ACC112 (cell line): ENCODE results near the gene RBPMS2.

Experiments used
- H2AFZ ChIP-seq: fragments of 200-600 bp; sonication (generic); one replicate; pipeline ENCODE4 v1.6.0; 2017; ENCODE audit warnings: antibody characterized with exemption, low read length; ENCODE audit not compliant: unreplicated experiment
- H3K27ac ChIP-seq: fragments of 200-600 bp; sonication (generic); 2 replicates; pipeline ENCODE4 v1.5.1; 2014; ENCODE audit warnings: low read depth, mild to moderate bottlenecking, antibody characterized with exemption, low read length, moderate library complexity
- H3K27me3 ChIP-seq: fragments of 200-600 bp; sonication (generic); 2 replicates; pipeline ENCODE4 v1.6.1; 2014; ENCODE audit warnings: mild to moderate bottlenecking, antibody characterized with exemption, low read length, moderate library complexity, mixed read lengths; ENCODE audit not compliant: insufficient read depth
- H3K36me3 ChIP-seq: fragments of 200-600 bp; sonication (generic); 2 replicates; pipeline ENCODE4 v1.6.1; 2016; ENCODE audit warnings: mild to moderate bottlenecking, antibody characterized with exemption, low read length, moderate library complexity, mixed read lengths; ENCODE audit not compliant: insufficient read depth
- H3K4me1 ChIP-seq: fragments of 200-600 bp; sonication (generic); one replicate; pipeline ENCODE4 v1.6.1; 2016; ENCODE audit warnings: low read length, mixed read lengths; ENCODE audit not compliant: insufficient read depth, unreplicated experiment, control insufficient read depth
- H3K4me3 ChIP-seq: fragments of 200-600 bp; sonication (generic); 2 replicates; pipeline ENCODE4 v1.5.1; 2014; ENCODE audit warnings: mild to moderate bottlenecking, low read depth, low read length
- H3K79me2 ChIP-seq: fragments of 200-600 bp; sonication (generic); one replicate; pipeline ENCODE4 v1.6.0; 2016; ENCODE audit warnings: low read length; ENCODE audit not compliant: control insufficient read depth, unreplicated experiment, insufficient read depth

RBPMS2 gene

DNA sequence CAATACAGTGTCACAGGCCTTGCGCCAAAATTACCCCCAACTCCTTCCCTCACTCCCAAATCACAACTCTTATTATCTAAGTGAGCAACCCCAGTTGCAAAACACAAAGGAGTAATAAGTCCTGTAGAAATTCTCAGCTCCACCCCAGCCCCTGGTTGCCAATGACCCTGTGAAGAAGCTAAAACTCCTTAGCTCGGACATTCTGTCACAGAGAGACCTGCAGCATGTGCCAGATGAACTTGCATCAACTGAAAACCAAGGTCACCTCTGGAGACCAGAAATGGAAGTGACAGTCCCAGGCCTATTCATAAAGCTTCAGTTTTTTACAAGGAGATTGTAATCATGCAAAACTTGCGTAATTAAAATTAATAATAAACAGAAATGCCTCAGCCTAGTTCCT lies 55.2 kb downstream of the RBPMS2 start:
- Histone ChIP-seq H3K4me3 (no peak overlapping the region), H3K27me3 (no peaks in the 10 kb centered on the region), H3K27ac (no peak overlapping the region), H2AFZ (no peak overlapping the region), H3K79me2 (no peaks in the 10 kb centered on the region), H3K36me3 (no peaks in the 10 kb centered on the region), H3K4me1 (no peaks in the 10 kb centered on the region)

DNA sequence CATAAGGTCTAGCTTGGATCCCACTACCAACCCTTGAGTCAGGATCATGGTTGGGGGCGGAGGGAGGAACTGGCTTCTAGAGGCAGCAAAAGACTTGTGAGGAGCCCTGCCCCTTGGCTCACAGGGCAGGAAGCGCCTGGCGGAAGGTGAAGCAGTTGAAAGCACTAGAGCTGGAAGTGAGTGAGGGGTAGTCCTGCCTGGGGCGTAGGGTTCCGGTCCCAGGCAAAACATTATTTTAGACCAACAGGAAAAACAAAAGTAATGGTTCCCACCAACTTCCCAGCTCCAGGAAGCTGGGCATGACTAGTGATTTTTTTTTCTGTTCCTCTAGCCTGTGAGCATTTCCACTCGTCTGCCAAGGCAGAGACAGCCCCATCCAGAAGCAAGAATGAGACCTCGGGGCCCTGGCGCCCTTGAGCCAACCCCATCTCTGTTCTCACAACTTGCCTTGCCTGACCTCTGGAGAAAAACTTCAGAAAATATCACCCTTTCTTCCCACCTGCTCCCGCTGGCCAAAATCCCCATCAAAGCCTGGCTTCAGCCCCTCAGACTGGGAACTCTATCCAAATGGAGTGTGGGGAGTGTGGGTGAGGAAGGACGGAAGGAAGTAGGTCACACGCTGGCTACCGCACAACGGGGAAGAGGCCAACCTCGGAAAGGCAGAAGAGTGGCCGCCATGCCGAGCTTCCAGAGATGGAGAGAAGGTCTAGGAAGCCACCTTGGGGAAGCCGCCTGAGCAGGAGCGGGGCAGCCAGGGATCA lies 57.5 kb downstream of the RBPMS2 start:
- Histone ChIP-seq H3K4me3 (no peak overlapping the region), H3K79me2 (no peaks in the 10 kb centered on the region), H2AFZ (no peak overlapping the region), H3K27me3 (no peaks in the 10 kb centered on the region), H3K36me3 (no peaks in the 10 kb centered on the region), H3K4me1 (no peaks in the 10 kb centered on the region), H3K27ac (no peak overlapping the region)

DNA sequence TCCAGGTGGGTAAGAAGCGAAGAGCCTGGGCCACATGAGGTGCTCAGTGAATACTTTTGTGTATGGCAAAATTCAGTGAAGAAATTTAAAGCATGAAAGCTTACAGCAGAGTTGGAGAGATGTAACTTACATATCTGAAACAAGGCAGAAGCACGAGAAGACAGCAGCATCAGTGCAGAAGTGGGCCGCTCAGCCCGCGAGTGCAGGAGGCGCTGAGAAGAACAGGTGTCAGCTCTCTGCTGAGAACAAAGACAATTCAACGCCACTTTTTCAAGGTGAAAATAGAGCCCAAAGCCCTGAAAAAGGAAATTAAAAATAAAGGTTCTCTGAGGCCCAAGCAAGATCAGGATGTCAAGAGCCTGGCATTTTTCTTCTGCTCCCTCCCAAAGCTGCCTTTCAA lies 58.3 kb downstream of the RBPMS2 start:
- H3K4me3 ChIP-seq = no peak overlapping the region
- no peaks in the 10 kb centered on the region for H3K36me3 ChIP-seq
- H3K27ac ChIP-seq = no peak overlapping the region
- H3K4me1 ChIP-seq = no peaks in the 10 kb centered on the region
- H2AFZ ChIP-seq = no peak overlapping the region
- no peaks in the 10 kb centered on the region for H3K27me3 ChIP-seq
- H3K79me2 ChIP-seq = no peaks in the 10 kb centered on the region

DNA sequence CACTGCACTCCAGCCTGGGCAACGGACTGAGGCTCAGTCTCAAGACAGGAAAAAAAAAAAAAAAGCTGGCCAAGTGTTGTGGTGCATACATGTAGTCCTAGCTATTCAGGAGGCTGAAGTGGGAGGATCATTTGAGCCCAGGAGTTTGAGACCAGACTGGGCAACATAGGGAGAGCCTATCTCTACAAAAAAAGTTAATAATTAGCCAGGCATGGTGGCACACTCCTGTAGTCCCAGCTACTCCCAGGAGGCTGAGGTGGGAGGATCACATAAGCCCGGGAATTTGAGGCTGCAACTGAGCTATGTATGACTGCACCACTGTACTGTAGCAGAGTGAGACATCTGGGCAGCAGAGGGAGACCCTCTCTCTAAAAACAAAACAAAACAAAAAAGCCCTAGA lies 58.9 kb downstream of the RBPMS2 start:
- Histone ChIP-seq H3K4me1 (no peaks in the 10 kb centered on the region), H2AFZ (no peak overlapping the region), H3K36me3 (no peaks in the 10 kb centered on the region), H3K4me3 (no peak overlapping the region), H3K27ac (no peak overlapping the region), H3K27me3 (no peaks in the 10 kb centered on the region), H3K79me2 (no peaks in the 10 kb centered on the region)

DNA sequence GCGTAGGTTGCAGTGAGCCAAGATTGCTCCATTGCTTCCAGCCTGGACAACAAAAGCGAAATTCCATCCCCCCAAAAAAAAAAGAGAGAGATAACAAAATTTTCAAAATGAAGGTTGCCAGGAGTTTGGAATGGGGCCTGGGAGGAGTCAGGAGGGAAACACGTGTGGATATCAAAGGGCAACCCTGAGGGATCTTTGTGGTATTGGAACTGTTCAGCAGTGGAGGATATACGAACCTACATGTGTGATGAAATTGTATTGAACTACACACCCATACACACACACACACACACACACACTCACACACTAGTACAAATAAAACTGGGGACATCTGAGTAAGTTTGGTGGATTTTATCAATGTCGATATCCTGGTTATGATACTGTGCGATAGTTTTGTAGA lies 61.8 kb downstream of the RBPMS2 start:
- no peaks in the 10 kb centered on the region for H3K4me1 ChIP-seq
- no peaks in the 10 kb centered on the region for H3K27me3 ChIP-seq
- H3K79me2 ChIP-seq = no peaks in the 10 kb centered on the region
- H3K27ac ChIP-seq = no peak overlapping the region
- no peaks in the 10 kb centered on the region for H3K36me3 ChIP-seq
- no peak overlapping the region for H3K4me3 ChIP-seq
- no peak overlapping the region for H2AFZ ChIP-seq

DNA sequence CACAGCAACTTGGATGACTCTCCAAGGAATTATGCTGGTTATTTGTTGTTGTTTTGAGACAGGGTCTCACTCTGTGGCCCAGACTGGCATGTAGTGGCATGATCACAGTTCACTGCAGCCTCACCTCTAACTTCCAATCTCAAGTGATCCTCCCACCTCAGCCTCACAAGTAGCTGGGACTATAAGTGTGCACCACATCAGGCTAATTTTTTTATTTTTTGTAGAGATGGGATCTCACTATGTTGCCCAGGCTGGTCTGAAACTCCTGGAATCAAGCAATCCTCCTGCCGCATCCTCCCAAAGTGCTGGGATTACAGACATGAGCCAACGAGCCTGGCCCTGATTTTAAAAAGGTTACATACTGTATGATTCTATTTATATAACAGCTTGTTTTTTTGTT lies 63.0 kb downstream of the RBPMS2 start:
- no peak overlapping the region for H3K27ac ChIP-seq
- H3K79me2 ChIP-seq = no peaks in the 10 kb centered on the region
- no peak overlapping the region for H2AFZ ChIP-seq
- no peak overlapping the region for H3K4me3 ChIP-seq
- H3K4me1 ChIP-seq = no peaks in the 10 kb centered on the region
- H3K36me3 ChIP-seq = no peaks in the 10 kb centered on the region
- H3K27me3 ChIP-seq = no peaks in the 10 kb centered on the region

DNA sequence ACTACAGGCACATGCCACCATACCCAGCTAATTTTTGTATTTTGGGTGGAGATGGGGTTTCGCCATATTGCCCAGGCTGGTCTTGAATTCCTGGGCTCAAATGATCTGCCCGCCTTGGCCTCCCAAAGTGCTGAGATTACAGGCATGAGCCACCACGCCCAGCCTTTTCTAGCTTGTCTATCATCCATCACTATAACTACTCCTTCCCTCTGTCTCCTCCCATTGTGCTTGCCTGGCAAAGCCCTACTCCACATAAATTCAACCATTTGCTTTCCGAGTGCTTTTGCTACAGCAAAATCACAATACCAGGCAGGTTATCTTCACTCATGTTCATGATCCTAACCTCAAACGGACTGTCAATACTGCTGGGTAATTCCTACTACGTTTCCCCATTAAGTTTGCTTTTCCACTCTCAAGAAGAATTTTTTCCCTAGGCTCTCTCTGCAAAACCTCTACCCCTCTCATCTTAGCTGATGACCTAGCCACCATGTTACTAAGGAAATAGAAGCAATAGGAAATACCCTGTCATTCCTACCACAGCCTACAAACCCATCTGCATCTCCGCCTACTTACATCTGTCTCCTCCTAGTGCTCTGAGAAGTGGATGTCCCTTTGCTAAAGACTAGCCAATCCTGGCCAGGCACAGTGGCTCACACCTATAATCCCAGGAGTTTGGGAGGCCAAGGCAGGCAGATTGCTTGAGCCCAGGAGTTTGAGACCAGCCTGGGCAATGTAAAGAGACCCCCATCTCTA lies 64.5 kb downstream of the RBPMS2 start:
- Histone ChIP-seq H2AFZ (no peak overlapping the region), H3K27me3 (no peaks in the 10 kb centered on the region), H3K79me2 (no peaks in the 10 kb centered on the region), H3K27ac (no peak overlapping the region), H3K4me1 (no peaks in the 10 kb centered on the region), H3K36me3 (no peaks in the 10 kb centered on the region), H3K4me3 (no peak overlapping the region)

DNA sequence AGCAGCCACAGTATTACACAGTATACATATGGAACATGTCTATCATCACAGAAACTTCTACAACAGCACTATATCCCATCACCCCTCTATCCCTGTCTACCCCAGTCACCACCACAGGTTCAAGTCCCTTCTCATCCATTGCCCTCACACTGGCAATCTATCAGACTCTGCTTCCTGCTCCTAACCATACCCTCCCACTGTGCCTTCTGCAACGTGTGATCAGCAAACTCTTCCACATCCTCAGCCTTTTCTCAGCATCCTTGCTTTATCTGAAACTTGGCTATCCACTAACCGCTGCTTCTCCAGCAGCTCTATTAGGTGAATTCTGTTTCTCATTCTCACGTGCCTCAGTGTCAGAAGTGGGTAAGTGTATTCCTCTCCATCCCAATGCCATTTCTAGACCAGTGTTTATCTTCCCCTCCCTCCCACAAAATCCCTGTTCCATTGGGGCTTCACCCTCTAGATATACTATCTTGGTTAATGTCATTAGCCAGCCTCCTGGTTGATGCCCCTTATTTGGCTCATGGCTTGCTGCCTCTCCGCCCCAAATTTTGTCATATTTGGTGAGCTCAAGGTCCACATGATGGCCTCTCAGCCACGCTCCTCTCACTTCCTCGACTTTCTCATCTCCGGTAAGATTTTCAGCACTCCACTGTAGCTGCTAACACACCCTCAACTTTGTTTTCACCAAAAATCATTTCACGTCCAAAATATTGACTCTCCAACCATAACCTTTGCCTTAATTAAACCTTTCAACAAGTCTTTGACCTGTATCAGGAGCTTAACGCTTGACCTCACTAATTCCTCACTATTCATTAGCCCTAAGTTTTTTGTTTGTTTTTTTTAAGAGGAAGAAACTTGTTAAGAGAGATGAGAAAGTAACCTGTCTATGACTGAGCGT lies 69.1 kb downstream of the RBPMS2 start:
- H2AFZ ChIP-seq = no peak overlapping the region
- no peak overlapping the region for H3K27ac ChIP-seq
- H3K4me3 ChIP-seq = no peak overlapping the region
- no peaks in the 10 kb centered on the region for H3K27me3 ChIP-seq
- H3K36me3 ChIP-seq = no peaks in the 10 kb centered on the region
- H3K79me2 ChIP-seq = peaks cover 17% of the 10 kb centered on the region
- peaks cover 12% of the 10 kb centered on the region for H3K4me1 ChIP-seq

DNA sequence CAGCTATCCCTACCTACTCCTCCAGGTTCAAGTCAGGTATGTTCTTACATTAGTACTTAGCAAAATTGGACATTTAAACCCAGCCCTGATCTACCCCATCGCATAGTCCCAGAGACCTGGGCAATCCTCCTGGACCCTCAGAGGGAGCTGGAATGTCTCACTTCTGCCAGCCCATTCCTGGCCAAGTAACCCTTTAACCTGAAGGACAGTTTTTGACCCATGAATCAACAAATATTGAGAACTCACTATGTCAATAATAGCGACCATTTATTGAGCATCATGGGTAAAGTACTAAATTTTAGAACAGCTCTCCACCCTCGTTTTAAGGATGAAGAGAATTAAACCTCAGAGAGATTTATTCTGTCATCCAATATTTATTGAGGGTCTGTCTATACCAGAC lies 70.4 kb downstream of the RBPMS2 start:
- Histone ChIP-seq H3K4me1 (peaks cover 24% of the 10 kb centered on the region), H3K27me3 (no peaks in the 10 kb centered on the region), H3K27ac (no peak overlapping the region), H2AFZ (no peak overlapping the region), H3K36me3 (no peaks in the 10 kb centered on the region), H3K4me3 (no peak overlapping the region), H3K79me2 (peaks cover 30% of the 10 kb centered on the region)

DNA sequence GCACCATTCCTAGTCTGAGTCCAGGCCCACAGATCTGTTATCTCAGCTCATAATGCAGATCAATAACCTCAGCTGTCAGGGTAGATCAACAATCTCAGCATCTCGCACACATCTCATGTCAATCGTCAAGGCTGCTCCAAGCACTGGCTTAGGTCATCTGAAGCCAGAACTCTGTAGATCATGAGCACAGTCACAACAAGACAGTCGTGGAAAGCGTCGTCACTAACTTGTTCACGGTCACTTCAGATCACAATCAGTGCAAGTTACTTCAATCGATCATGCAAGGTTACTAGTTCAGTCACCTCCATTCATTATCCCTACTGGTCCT lies 71.8 kb downstream of the RBPMS2 start:
- H3K27ac ChIP-seq = no peak overlapping the region
- peak overlapping the region; percentile 96 for H3K4me3 ChIP-seq
- no peaks in the 10 kb centered on the region for H3K36me3 ChIP-seq
- peaks cover 38% of the 10 kb centered on the region for H3K4me1 ChIP-seq
- H2AFZ ChIP-seq = peak overlapping the region; percentile 35
- H3K79me2 ChIP-seq = peaks cover 44% of the 10 kb centered on the region
- H3K27me3 ChIP-seq = no peaks in the 10 kb centered on the region
